HFFc6 (cell line): Measurements from ENCODE around the gene TMEM18. TPM values are rescaled to one million over a fixed set of nuclear protein-coding genes. Genes with fewer than 3 reads are reported as not detected.

Experiments used
- DNase-seq: peaks from one replicate; pipeline ENCODE4 v3.0.0-alpha.2; 2018
- H3K27ac Mint-ChIP-seq: 2 replicates; pipeline ENCODE4 v1.8.0; 2020; ENCODE audit warnings: mild to moderate bottlenecking, mixed read lengths
- H3K27me3 Mint-ChIP-seq: 2 replicates; pipeline ENCODE4 v1.8.0; 2021; ENCODE audit warnings: mild to moderate bottlenecking, moderate library complexity, mixed read lengths; ENCODE audit not compliant: insufficient read depth
- H3K36me3 Mint-ChIP-seq: 2 replicates; pipeline ENCODE4 v1.8.0; 2021; ENCODE audit warnings: low read depth, mixed read lengths
- H3K4me1 Mint-ChIP-seq: 2 replicates; pipeline ENCODE4 v1.8.0; 2020; ENCODE audit warnings: low read depth, mixed read lengths
- H3K4me3 Mint-ChIP-seq: 2 replicates; pipeline ENCODE4 v1.8.0; 2020; ENCODE audit warnings: mild to moderate bottlenecking, moderate library complexity, mixed read lengths
- H3K9me3 Mint-ChIP-seq: 2 replicates; pipeline ENCODE4 v1.8.0; 2020; ENCODE audit warnings: mild to moderate bottlenecking, mixed read lengths
- total RNA-seq, 6 experiments: library from RNA; stranded (reverse); fragmentation: NEBNext Ultra II Directional; extraction: Animal tissue kit (Norgen Biotek cat#: 25700); gene quantifications; 2 replicates in 1 of 6; 3 replicates in 5 of 6; pipeline ENCODE4 v1.2.3, GENCODE V29; 2021
- TF ChIP-seq, protein P1 (sequence below): fragments of 200-600 bp; sonication (generic); IDR thresholded peaks from 2 replicates; pipeline ENCODE4 v1.5.0; 2021; ENCODE audit warnings: antibody characterized with exemption, mild to moderate bottlenecking

The TMEM18 gene
- total RNA-seq, 6 experiments from 2014 or later: 24.6 to 28.5 (median 26.5) TPM

GRCh38 chr2:641872-642815 lies 35.1 kb downstream of the TMEM18 start:
- Mint-ChIP-seq H3K4me3 (no peak overlapping the region), H3K27me3 (peaks cover 8% of the 10 kb centered on the region), H3K36me3 (no peaks in the 10 kb centered on the region), H3K27ac (no peak overlapping the region), H3K4me1 (no peaks in the 10 kb centered on the region; the same call in 1 of the 2 replicates), H3K9me3 (no peaks in the 10 kb centered on the region)
- no peak for DNase-seq
- TF ChIP-seq, protein P1, sequence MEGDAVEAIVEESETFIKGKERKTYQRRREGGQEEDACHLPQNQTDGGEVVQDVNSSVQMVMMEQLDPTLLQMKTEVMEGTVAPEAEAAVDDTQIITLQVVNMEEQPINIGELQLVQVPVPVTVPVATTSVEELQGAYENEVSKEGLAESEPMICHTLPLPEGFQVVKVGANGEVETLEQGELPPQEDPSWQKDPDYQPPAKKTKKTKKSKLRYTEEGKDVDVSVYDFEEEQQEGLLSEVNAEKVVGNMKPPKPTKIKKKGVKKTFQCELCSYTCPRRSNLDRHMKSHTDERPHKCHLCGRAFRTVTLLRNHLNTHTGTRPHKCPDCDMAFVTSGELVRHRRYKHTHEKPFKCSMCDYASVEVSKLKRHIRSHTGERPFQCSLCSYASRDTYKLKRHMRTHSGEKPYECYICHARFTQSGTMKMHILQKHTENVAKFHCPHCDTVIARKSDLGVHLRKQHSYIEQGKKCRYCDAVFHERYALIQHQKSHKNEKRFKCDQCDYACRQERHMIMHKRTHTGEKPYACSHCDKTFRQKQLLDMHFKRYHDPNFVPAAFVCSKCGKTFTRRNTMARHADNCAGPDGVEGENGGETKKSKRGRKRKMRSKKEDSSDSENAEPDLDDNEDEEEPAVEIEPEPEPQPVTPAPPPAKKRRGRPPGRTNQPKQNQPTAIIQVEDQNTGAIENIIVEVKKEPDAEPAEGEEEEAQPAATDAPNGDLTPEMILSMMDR: no peak

DNA sequence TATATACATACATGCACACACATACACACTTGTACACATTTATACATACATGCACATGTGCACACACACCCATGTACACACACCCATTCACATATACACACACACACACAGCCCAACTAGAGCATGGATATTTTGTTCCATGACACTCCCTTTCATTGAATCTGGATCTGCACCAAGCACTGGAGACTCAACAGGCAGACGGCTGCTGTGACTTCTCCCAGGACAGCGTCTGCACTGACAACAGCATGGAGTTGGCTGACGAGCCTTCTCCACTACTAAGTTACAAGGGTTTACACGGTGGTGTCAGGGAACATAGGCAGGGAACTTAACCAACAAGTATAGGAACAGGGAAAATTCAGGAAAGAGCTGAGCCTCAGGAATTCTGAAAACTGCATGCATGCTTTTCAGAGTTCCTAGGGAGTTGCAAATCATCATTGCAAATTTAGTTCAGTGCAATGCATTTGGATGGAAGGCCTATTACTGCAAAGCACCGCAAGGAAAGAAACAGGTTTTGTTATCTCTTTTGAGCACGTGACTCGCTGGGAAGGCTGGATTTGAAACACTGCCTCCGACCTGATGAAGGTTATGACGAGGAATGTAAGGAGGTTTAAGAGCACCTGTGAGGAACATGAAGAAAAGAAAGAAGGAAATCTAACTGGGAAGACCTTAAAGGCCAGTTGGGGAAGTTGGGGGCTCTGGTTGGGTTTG lies 35.9 kb downstream of the TMEM18 start:
- TF ChIP-seq, protein P1: no peak
- Mint-ChIP-seq H3K4me3 (no peak overlapping the region), H3K27me3 (peaks cover 5% of the 10 kb centered on the region), H3K4me1 (no peaks in the 10 kb centered on the region; the same call in 1 of the 2 replicates), H3K9me3 (no peaks in the 10 kb centered on the region), H3K36me3 (no peaks in the 10 kb centered on the region), H3K27ac (no peak overlapping the region)
- no peak for DNase-seq

- Mint-ChIP-seq H3K27me3 (peaks cover 5% of the 10 kb centered on the region), H3K9me3 (no peaks in the 10 kb centered on the region), H3K4me1 (no peaks in the 10 kb centered on the region; the same call in 1 of the 2 replicates), H3K4me3 (no peak overlapping the region), H3K36me3 (no peaks in the 10 kb centered on the region), H3K27ac (no peak overlapping the region)
- DNase-seq: no peak
- TF ChIP-seq, protein P1: no peak
Measured at GRCh38 chr2:639703-640102, 37.5 kb downstream of the TMEM18 start.

GRCh38 chr2:637804-638203 lies 39.4 kb downstream of the TMEM18 start:
- H3K36me3 Mint-ChIP-seq: no peaks in the 10 kb centered on the region
- no peak for DNase-seq
- no peak overlapping the region for H3K27ac Mint-ChIP-seq
- peaks cover 3% of the 10 kb centered on the region for H3K27me3 Mint-ChIP-seq
- no peaks in the 10 kb centered on the region; the same call in 1 of the 2 replicates for H3K4me1 Mint-ChIP-seq
- H3K9me3 Mint-ChIP-seq: no peaks in the 10 kb centered on the region
- TF ChIP-seq, protein P1: no peak
- no peak overlapping the region for H3K4me3 Mint-ChIP-seq

DNA sequence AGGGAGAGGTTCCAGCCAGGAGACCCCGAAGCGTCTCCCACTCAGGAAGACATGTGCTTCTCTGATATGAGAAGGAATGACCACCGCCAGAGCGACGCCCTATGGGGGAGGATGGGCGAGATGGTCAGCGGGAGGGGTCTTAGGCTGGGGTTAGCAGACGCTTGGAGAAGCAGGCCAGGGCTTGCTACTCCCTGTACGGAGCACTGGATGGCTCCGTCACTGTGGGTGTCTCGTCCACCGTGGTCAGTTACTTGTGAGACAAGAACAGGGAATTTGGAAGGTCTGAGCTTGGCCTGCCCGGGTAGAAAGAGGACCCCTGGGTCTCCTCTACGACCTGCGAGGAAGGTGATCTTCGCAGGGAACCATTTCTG lies 39.8 kb downstream of the TMEM18 start:
- TF ChIP-seq, protein P1: no peak
- Mint-ChIP-seq H3K4me3 (no peak overlapping the region), H3K36me3 (no peaks in the 10 kb centered on the region), H3K4me1 (no peaks in the 10 kb centered on the region; the same call in 1 of the 2 replicates), H3K27ac (no peak overlapping the region), H3K9me3 (no peaks in the 10 kb centered on the region), H3K27me3 (peaks cover 2% of the 10 kb centered on the region)
- DNase-seq: no peak
